SK-N-MC (cell line): ENCODE measurements around the gene EVI5L.

Experiments used
- EZH2 ChIP-seq: fragments of 200-600 bp; sonication (generic); IDR thresholded peaks from one replicate; pipeline ENCODE4 v1.6.1; 2017; ENCODE audit warnings: antibody characterized with exemption
- FOXP2 ChIP-seq: optimal IDR thresholded peaks from 2 replicates; pipeline ENCODE3; 2011; ENCODE audit warnings: mild to moderate bottlenecking, moderate library complexity; ENCODE audit not compliant: insufficient read depth; ENCODE audit errors: extremely low read length, control extremely low read depth
- POLR2AphosphoS5 ChIP-seq: IDR thresholded peaks from 2 replicates; pipeline ENCODE4 v1.6.1; 2012; ENCODE audit warnings: mild to moderate bottlenecking, low read depth, low read length, borderline replicate concordance

DNA sequence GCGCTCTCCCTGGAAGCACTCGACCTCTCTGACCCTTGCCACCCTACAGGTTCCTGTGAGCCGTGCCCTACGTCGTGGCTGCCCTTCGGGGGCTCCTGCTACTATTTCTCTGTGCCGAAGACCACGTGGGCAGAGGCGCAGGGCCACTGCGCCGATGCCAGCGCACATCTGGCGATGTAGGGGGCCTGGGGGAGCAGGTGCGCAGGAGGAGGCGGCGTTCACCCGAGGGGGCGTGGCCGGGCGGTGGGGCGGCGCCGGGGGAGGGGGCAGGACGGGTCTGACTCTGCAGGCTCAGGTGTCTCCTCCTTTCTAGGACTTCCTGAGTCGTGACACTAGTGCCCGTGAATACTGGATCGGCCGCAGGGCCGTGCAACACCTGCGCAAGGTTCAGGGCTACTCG, 40.6 kb upstream of the EVI5L start:
- TF ChIP-seq POLR2AphosphoS5: no peak
- no peak for TF ChIP-seq EZH2
- no peak for TF ChIP-seq FOXP2
